K562 (cell line): ENCODE measurements around the gene RNF223. TPM values are rescaled to one million over a fixed set of nuclear protein-coding genes. Genes with fewer than 3 reads are reported as not detected.

Source experiments
- AFF1 ChIP-seq, 2 experiments: fragments of 450-650 bp; IDR thresholded peaks; 2 replicates each; pipeline ENCODE4 v1.6.1; 2018; ENCODE audit warnings: mild to moderate bottlenecking in 2 of 2, low read depth in 1 of 2; ENCODE audit not compliant: partially characterized antibody in 2 of 2
- ATF7 ChIP-seq: fragments of 450-650 bp; IDR thresholded peaks from 2 replicates; pipeline ENCODE4 v1.7.1; 2014; ENCODE audit warnings: mild to moderate bottlenecking, moderate library complexity
- CREBBP ChIP-seq: IDR thresholded peaks from one replicate; pipeline ENCODE4 v1.6.1; 2012; ENCODE audit warnings: low read depth, mild to moderate bottlenecking, control low read depth, inconsistent platforms, low read length
- GABPB1 ChIP-seq: sonication (generic); formaldehyde crosslinking; IDR thresholded peaks from 2 replicates; pipeline ENCODE4 v1.8.0; 2022; ENCODE audit warnings: mild to moderate bottlenecking, missing genetic modification reagents
- HDAC1 ChIP-seq, 2 experiments: fragments of 450-650 bp; IDR thresholded peaks; 2 replicates each; pipeline ENCODE4 v1.6.1; 2016 to 2017; ENCODE audit warnings: inconsistent platforms in 1 of 2, mild to moderate bottlenecking in 1 of 2, moderate library complexity in 1 of 2
- HLTF ChIP-seq: fragments of 450-650 bp; IDR thresholded peaks from 2 replicates; pipeline ENCODE4 v1.6.1; 2016
- IFI16 ChIP-seq: fragments of 250-450 bp; sonication (Bioruptor Pico); IDR thresholded peaks from 2 replicates; pipeline ENCODE4 v2.1.2; 2022; ENCODE audit warnings: mild to moderate bottlenecking, inconsistent platforms
- MAFF ChIP-seq: IDR thresholded peaks from 2 replicates; pipeline ENCODE4 v1.6.1; 2012; ENCODE audit warnings: low read length, improper control_type of control experiment
- MTA1 ChIP-seq: fragments of 450-650 bp; IDR thresholded peaks from 2 replicates; pipeline ENCODE4 v1.6.1; 2017; ENCODE audit warnings: borderline replicate concordance
- MYC ChIP-seq, 2 experiments: fragments of 250-450 bp in 1 of 2; sonication (Bioruptor Pico) in 1 of 2; IDR thresholded peaks; 2 replicates each; pipeline versions ENCODE4 v1.5.1 to v1.6.1; 2012 to 2021; ENCODE audit warnings: low read depth in 2 of 2, borderline replicate concordance in 1 of 2, improper control_type of control experiment in 1 of 2, low read length in 1 of 2, mild to moderate bottlenecking in 1 of 2, moderate library complexity in 1 of 2
- PATZ1 ChIP-seq: fragments of 250-450 bp; sonication (Bioruptor Pico); IDR thresholded peaks from 2 replicates; pipeline ENCODE4 v1.5.0; 2020; ENCODE audit warnings: mild to moderate bottlenecking, borderline replicate concordance
- RB1 ChIP-seq: fragments of 450-650 bp; IDR thresholded peaks from 2 replicates; pipeline ENCODE4 v1.6.1; 2017; ENCODE audit warnings: low read depth, mild to moderate bottlenecking
- TCF7L2 ChIP-seq: fragments of 150-350 bp; IDR thresholded peaks from 2 replicates; pipeline ENCODE4 v1.6.1; 2016; ENCODE audit warnings: low read depth, mild to moderate bottlenecking, low read length, moderate library complexity
- TCFL5 ChIP-seq: fragments of 250-450 bp; sonication (Bioruptor Pico); conservative IDR thresholded peaks from 2 replicates; pipeline ENCODE4 v1.6.1; 2021; ENCODE audit warnings: mild to moderate bottlenecking, moderate library complexity, matching md5 sums
- ZNF512 ChIP-seq: IDR thresholded peaks from 2 replicates; pipeline ENCODE4 v1.6.1; 2016; ENCODE audit warnings: missing genetic modification characterization, missing compliant biosample characterization
- ZNF586 ChIP-seq: fragments of 450-650 bp; formaldehyde crosslinking; conservative IDR thresholded peaks from 2 replicates; pipeline ENCODE4 v1.4.0; 2020; ENCODE audit warnings: mild to moderate bottlenecking, moderate library complexity
- ZZZ3 ChIP-seq: fragments of 450-650 bp; IDR thresholded peaks from 2 replicates; pipeline ENCODE4 v1.6.1; 2016; ENCODE audit warnings: antibody characterized with exemption, mild to moderate bottlenecking, moderate library complexity
- polyA plus RNA-seq, 8 experiments: library from polyadenylated mRNA; depleted of rRNA in 4 of 8; stranded (reverse) in 5 of 8; unstranded in 3 of 8; fragments of >200 nt; fragmentation: Nextera tagmentation in 2 of 8; fragmentation: Illumina TruSeq in 1 of 8; extraction: Ambion mirVana in 2 of 8; extraction: Trizol in 1 of 8; gene quantifications; 2 replicates each; pipeline versions ENCODE4 v1.2.1 to v1.2.3, GENCODE V29; 2011 to 2014; ENCODE audit warnings: inconsistent platforms in 1 of 8, missing spikeins in 1 of 8
- total RNA-seq, 7 experiments: library from RNA; depleted of rRNA in 6 of 7; stranded (reverse); fragments of >200 nt in 6 of 7; fragmentation: Illumina TruSeq in 2 of 7; extraction: Trizol in 2 of 7; gene quantifications; 2 replicates each; pipeline versions ENCODE4 v1.2.1 to v1.2.3, GENCODE V29; 2011 to 2021; ENCODE audit warnings: low replicate concordance in 1 of 7
- TF ChIP-seq, protein P1 (sequence below): sonication (generic); formaldehyde crosslinking; IDR thresholded peaks from 2 replicates; pipeline ENCODE4 v1.8.0; 2022; ENCODE audit warnings: missing genetic modification reagents, mild to moderate bottlenecking, borderline replicate concordance

Gene RNF223
- total and polyA plus RNA-seq, 9 of the 15 experiments (the other 6 are each of a cell fraction or from before 2014, with no cell fraction given), result 0.04 to 0.32 TPM; not detected in 7

GRCh38 chr1:1080122-1080757 lies 6.1 kb upstream of the RNF223 start (continued):
- TF ChIP-seq MYC (IDR thresholded peaks at IDR 0.05; ENCODE audit: low read depth, low read length) (0 out of 2 replicates have a peak, but pooled peaks have one; percentile 19), MYC (CRISPR knock-in tag; IDR thresholded peaks at IDR 0.05; ENCODE audit: borderline replicate concordance, low read depth) (peak; percentile 58; the same call in 1 of the 2 replicates), GABPB1 (CRISPR knock-in tag) (no peak), PATZ1 (CRISPR knock-in tag) (no peak), IFI16 (CRISPR knock-in tag) (no peak), CREBBP (no peak), MAFF (no peak), ATF7 (no peak), HDAC1 (IDR thresholded peaks at IDR 0.05) (0 out of 4 replicates have a peak, but pooled peaks of 1 of the 2 experiments have one; percentile 16), ZNF512 (tag) (no peak), TCFL5 (CRISPR knock-in tag) (no peak), MTA1 (0 out of 2 replicates have a peak, but pooled peaks have one; percentile 17), ZZZ3 (no peak), ZNF586 (CRISPR knock-in tag) (no peak), RB1 (no peak), HLTF (no peak), AFF1 (IDR thresholded peaks at IDR 0.05; ENCODE audit: low read depth in 1 of 2, partially characterized antibody in 2 of 2) (no peak), TCF7L2 (no peak)
- TF ChIP-seq, protein P1, sequence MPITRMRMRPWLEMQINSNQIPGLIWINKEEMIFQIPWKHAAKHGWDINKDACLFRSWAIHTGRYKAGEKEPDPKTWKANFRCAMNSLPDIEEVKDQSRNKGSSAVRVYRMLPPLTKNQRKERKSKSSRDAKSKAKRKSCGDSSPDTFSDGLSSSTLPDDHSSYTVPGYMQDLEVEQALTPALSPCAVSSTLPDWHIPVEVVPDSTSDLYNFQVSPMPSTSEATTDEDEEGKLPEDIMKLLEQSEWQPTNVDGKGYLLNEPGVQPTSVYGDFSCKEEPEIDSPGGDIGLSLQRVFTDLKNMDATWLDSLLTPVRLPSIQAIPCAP (CRISPR knock-in tag), result no peak
